Fibroblast of skin of right biceps (primary cell): ENCODE data around the gene GSTP1.
A peak's percentile ranks its signal among the peaks of the same experiment; 100 is the strongest.
"Not testable (repeated sequence)": the region's sequence is repeated elsewhere in the genome, so short reads cannot be mapped to it uniquely, and the experiment has no call there.

Experiments
- DNase-seq: peaks from one replicate; pipeline ENCODE4 v3.0.0-alpha.2; 2013

GSTP1 gene

GRCh38 chr11:67583247-67584204, at the start of gene GSTP1:
Gene GSTP1 (plus strand): TSS chr11:67583812. CDS start chr11:67583844, 32 bp downstream.
- DNase-seq, result peak; percentile 94

GRCh38 chr11:67534070-67534679, 49.4 kb upstream of the GSTP1 start:
- DNase-seq, result peak; percentile 10

DNA sequence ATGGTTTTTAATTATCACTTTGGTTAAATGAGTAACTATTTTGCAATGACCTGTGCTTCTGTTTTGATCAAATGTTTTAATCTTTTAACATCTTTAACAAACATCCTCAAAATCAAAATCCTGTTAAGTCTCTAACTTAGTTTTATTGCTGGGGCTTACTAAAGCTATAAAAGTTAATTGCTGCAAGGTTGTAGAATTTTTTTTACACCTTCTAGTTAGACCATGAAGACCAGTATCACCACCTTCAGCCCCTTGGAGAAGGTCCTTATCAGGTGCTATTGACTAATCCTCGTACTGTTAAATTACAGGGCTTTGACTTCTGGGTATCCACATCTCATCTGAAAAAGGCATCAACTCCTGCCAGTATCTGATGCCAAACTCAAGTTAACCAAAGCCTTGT, 48.1 kb upstream of the GSTP1 start:
- DNase-seq, result no peak

- peak; percentile 14 for DNase-seq
Measured at GRCh38 chr11:67538306-67538705, 45.3 kb upstream of the GSTP1 start.

GRCh38 chr11:67538823-67539505, 44.6 kb upstream of the GSTP1 start:
- DNase-seq, result no peak

GRCh38 chr11:67539550-67539949, 44.1 kb upstream of the GSTP1 start:
- DNase-seq, result no peak

DNA sequence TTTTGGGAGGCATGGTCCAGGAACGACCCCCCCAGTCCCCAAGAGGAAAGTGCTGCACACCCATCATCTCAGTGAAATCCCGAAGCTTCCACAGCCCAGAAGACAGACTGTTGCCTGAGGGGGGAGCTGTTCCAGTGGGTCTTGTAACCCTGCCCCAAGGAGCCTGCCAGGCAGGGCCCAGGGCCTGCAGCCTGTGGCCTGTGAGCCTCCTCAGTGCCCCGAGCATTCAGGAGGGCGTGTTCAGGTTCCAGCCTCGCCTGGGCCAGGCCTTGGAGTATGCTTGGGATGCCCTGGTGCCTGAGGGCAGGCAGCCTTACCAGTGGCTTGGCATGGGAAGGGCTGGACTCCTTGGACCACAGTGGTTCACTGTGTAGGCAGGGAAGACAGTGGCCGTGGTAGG, 42.4 kb upstream of the GSTP1 start:
- DNase-seq, result no peak

DNA sequence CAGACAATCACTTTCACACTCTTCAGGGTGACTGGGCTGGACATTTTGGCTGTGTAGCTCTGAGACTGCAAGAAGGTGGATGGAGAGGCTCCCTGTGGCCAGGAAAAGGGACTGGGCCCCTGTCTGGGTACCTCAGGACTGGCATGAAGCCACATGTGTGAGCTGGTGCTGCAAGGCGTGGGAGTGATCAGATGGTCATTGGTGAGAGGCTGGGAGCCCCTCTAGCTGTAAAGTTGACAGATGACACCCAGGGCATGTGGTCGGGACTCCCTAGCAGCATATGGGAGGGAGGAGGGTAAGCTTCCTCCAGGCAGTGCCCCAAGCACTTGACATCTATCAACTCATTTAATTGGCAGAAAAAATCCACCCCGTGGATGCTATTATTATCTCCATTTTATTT, 41.4 kb upstream of the GSTP1 start:
- DNase-seq, result no peak

DNA sequence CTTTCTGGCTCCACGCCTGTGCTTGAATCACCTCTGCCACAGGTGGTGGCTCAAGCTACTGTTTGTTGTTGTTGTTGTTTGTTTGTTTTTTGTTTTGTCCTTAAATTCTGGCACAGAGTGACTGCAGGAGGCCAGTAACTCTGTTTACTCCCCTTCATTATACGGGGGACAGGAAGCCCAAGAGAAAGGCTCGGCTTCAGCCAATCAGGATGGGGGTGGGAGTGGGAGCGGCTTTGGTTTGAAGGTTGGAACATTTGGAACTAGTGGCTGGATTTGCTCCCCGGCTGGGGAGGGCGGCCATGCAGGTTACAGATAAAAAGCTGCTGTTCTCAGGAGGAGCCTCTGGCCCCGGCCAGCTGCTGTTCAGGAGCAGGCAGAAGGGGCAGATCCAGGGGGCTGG, 40.6 kb upstream of the GSTP1 start:
- DNase-seq, result no peak

DNA sequence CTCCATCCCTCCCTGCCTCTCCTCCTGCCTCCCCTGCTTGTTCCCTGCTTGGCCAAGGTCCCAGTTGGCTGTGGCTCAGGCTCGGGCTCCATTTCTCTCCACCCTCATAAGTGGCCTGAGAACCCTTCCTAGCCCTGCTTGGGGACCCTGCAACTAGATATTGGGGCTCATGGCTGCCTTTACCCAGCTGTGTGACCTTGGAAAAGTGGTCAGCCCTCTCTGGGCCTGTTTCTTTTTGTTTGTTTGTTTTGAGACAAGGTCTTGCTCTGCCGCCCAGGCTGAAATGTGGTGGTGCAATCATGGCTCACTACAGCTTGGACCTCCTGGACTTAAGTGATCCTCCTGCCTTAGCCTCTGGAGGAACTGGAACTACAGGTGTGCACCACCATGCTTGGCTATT, 40.0 kb upstream of the GSTP1 start:
- no peak for DNase-seq

DNA sequence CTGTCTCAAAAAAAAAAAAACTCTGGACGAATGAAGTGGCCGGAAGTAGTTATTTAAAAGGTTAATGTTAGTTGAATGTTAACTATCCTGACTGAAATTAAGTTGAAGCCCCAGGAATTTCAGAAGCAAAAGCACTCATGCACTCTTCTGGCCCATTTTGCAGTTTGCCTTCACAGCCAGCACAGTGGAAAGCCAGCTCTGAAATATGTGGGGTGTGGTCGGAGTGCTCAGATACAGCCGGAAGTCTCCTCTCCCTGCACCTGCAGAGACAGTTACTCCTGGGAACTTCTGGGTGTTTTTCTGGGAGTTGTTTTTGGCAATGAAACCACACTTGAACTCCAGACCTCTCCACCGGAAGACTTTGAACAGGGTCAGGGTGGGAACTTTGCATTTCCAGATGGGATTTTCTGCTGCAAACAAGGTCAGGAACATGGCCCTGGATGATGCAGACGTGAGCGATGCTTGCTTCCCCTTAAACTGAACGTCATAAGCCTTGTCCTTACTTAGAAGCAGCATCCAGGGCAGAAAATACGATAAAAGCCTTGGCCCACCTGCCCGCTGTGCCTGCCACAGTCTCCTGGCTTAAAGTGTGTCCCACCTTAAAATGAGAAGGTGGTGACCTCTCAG, 38.9 kb upstream of the GSTP1 start:
- DNase-seq, result no peak

- no peak for DNase-seq
Measured at GRCh38 chr11:67545280-67545679, 38.3 kb upstream of the GSTP1 start.

DNA sequence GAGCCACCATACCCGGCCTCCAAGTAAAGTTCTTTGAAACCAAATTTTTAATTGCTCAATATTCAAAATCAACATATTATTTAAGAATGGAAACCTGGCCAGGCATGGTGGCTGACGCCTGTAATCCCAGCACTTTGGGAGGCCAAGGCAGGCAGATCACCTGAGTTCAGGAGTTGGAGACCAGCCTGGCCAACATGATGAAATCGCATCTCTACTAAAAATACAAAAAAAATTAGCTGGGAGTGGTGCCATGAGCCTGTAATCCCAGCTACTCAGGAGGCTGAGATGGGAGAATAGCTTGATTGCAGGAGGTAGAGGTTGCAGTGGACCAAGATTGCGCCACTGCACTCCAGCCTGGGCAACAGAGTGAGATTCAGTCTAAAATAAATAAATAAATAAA, 35.5 kb upstream of the GSTP1 start:
- not testable (repeated sequence) for DNase-seq

GRCh38 chr11:67548555-67549110, 35.0 kb upstream of the GSTP1 start:
- no peak for DNase-seq

GRCh38 chr11:67551127-67551526, 32.5 kb upstream of the GSTP1 start:
- DNase-seq, result no peak

- not testable (repeated sequence) for DNase-seq
Measured at GRCh38 chr11:67551697-67552096, 31.9 kb upstream of the GSTP1 start.

- DNase-seq, result no peak
Measured at GRCh38 chr11:67556244-67556643, 27.4 kb upstream of the GSTP1 start.

GRCh38 chr11:67558084-67558772, 25.4 kb upstream of the GSTP1 start:
- DNase-seq, result no peak

- DNase-seq, result peak; percentile 34
Measured at GRCh38 chr11:67561971-67562619, 21.5 kb upstream of the GSTP1 start.

- peak; percentile 71 for DNase-seq
Measured at GRCh38 chr11:67562963-67563704, 20.5 kb upstream of the GSTP1 start.

DNA sequence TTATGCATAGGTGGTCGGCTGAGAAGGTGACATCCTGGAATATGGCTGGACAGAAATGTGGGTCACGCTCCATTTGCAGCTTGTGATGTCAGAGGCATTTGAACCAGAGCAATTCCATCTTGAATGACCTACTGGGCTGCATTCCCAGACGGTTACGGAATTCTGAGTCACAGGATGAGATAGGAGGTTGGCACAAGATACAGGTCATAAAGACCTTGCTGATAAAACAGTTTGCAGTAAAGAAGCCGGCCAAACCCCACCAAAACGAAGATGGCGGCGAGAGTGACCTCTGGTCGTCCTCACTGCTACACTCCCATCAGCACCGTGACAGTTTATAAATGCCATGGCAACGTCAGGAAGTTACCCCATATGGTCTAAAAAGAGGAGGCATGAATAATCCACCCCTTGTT, 19.9 kb upstream of the GSTP1 start:
- DNase-seq, result peak; percentile 95
